ENCODE measurements around the gene ABHD17B.
A peak's percentile ranks its signal among the peaks of the same experiment; 100 is the strongest.

ABHD17B gene

GRCh38 chr9:71822935-71823334, 88.1 kb downstream of the ABHD17B start:
- H3K4me3 Mint-ChIP-seq = no peak overlapping the region
- no peaks in the 10 kb centered on the region for H3K36me3 Mint-ChIP-seq
- H3K9me3 Mint-ChIP-seq = no peaks in the 10 kb centered on the region
- no peak overlapping the region for H3K27ac Mint-ChIP-seq
- H3K27me3 Mint-ChIP-seq = no peaks in the 10 kb centered on the region
- peaks cover 8% of the 10 kb centered on the region for H3K4me1 Mint-ChIP-seq

- Mint-ChIP-seq H3K4me1 (peaks cover 12% of the 10 kb centered on the region), H3K4me3 (no peak overlapping the region), H3K27ac (no peak overlapping the region), H3K9me3 (no peaks in the 10 kb centered on the region), H3K27me3 (no peaks in the 10 kb centered on the region), H3K36me3 (no peaks in the 10 kb centered on the region)
These were observed 88.5 kb downstream of the ABHD17B start for GRCh38 chr9:71822456-71822855.

GRCh38 chr9:71821405-71821804, 89.6 kb downstream of the ABHD17B start:
- Mint-ChIP-seq H3K36me3 (no peaks in the 10 kb centered on the region), H3K9me3 (no peaks in the 10 kb centered on the region), H3K27ac (no peak overlapping the region), H3K4me3 (no peak overlapping the region), H3K4me1 (peaks cover 20% of the 10 kb centered on the region), H3K27me3 (no peaks in the 10 kb centered on the region)

- peaks cover 23% of the 10 kb centered on the region for H3K4me1 Mint-ChIP-seq
- H3K9me3 Mint-ChIP-seq = no peaks in the 10 kb centered on the region
- no peaks in the 10 kb centered on the region for H3K36me3 Mint-ChIP-seq
- H3K27ac Mint-ChIP-seq = no peak overlapping the region
- no peak overlapping the region for H3K4me3 Mint-ChIP-seq
- H3K27me3 Mint-ChIP-seq = no peaks in the 10 kb centered on the region
These were observed 90.5 kb downstream of the ABHD17B start for GRCh38 chr9:71820403-71820921.

GRCh38 chr9:71819115-71819739, 91.8 kb downstream of the ABHD17B start:
- H3K4me3 Mint-ChIP-seq = no peak overlapping the region
- H3K36me3 Mint-ChIP-seq = no peaks in the 10 kb centered on the region
- H3K27me3 Mint-ChIP-seq = no peaks in the 10 kb centered on the region
- H3K9me3 Mint-ChIP-seq = no peaks in the 10 kb centered on the region
- peaks cover 23% of the 10 kb centered on the region for H3K4me1 Mint-ChIP-seq
- no peak overlapping the region for H3K27ac Mint-ChIP-seq

- H3K9me3 Mint-ChIP-seq = no peaks in the 10 kb centered on the region
- peak overlapping the region; percentile 17 for H3K4me3 Mint-ChIP-seq
- peaks cover 23% of the 10 kb centered on the region for H3K4me1 Mint-ChIP-seq
- H3K27me3 Mint-ChIP-seq = no peaks in the 10 kb centered on the region
- H3K36me3 Mint-ChIP-seq = no peaks in the 10 kb centered on the region
- peak overlapping the region; percentile 80 for H3K27ac Mint-ChIP-seq
These were observed 94.0 kb downstream of the ABHD17B start for GRCh38 chr9:71816916-71817451.
